ENCODE data around the gene COPA.

GRCh38 chr1:160357286-160358002 lies 14.4 kb upstream of the COPA start:
- TF ChIP-seq, protein P1, sequence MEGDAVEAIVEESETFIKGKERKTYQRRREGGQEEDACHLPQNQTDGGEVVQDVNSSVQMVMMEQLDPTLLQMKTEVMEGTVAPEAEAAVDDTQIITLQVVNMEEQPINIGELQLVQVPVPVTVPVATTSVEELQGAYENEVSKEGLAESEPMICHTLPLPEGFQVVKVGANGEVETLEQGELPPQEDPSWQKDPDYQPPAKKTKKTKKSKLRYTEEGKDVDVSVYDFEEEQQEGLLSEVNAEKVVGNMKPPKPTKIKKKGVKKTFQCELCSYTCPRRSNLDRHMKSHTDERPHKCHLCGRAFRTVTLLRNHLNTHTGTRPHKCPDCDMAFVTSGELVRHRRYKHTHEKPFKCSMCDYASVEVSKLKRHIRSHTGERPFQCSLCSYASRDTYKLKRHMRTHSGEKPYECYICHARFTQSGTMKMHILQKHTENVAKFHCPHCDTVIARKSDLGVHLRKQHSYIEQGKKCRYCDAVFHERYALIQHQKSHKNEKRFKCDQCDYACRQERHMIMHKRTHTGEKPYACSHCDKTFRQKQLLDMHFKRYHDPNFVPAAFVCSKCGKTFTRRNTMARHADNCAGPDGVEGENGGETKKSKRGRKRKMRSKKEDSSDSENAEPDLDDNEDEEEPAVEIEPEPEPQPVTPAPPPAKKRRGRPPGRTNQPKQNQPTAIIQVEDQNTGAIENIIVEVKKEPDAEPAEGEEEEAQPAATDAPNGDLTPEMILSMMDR (conservative IDR thresholded peaks at IDR 0.05; ENCODE audit: low read depth, low read length) = no peak
- no peak for TF ChIP-seq EZH2 (IDR thresholded peaks at IDR 0.05; ENCODE audit: low read length, unreplicated experiment)
